ENCODE results near the gene WNT2B. TPM values are rescaled to one million over a fixed set of nuclear protein-coding genes. Genes with fewer than 3 reads are reported as not detected.

The WNT2B gene
- total and polyA plus RNA-seq, 2 donors (not counting 3 experiments of a cell fraction or from before 2014, with no cell fraction given), result 1.5 to 3.6 TPM

DNA sequence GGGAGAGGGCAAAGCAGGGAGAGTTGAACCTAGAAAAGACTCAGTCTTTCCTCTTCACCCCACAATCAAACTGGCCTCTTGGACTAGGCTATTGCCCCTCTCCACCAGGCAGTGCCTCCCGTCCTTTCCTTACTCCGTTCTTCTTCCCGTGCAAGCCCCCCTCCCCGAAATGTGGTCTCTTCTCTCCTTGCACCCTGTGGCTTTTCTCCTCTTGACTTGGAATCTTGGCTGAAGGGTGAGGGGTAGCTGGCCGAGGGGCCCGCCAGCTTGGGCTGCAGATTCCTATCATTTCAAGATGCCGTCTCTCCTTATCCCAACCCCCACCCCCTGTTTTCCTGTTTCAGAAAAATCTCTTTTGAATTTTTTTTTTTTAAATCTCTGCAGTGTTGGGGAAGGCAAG lies 1.6 kb downstream of the WNT2B start:
- DNase-seq (ENCODE audit: low read depth, low spot score) (no peak), FAIRE-seq (no peak)
- Histone ChIP-seq H3K9me1 (replicated peaks; ENCODE audit: control insufficient read depth, extremely low read depth, insufficient read depth, low read length) (no peaks in the 10 kb centered on the region), H3K9me3 (replicated peaks; ENCODE audit: control insufficient read depth, insufficient read depth, low read length) (no peaks in the 10 kb centered on the region), H3K9ac (replicated peaks; ENCODE audit: extremely low read depth, insufficient read depth, low read length) (no peak overlapping the region), H3K27me3 (ENCODE audit: control insufficient read depth in 2 of 2, insufficient read depth in 2 of 2, low read length in 2 of 2) (peaks cover 9% of the 10 kb centered on the region in 2 experiments), H3K4me3 (replicated peaks in 1 of 3; ENCODE audit: insufficient read depth in 1 of 3, low read depth in 1 of 3, low read length in 3 of 3) (no peak overlapping the region), H4K20me1 (replicated peaks; ENCODE audit: control insufficient read depth, extremely low read depth, insufficient read depth, low read length) (no peaks in the 10 kb centered on the region), H3K36me3 (ENCODE audit: control insufficient read depth in 2 of 2, extremely low read depth in 1 of 2, insufficient read depth in 2 of 2, low read length in 2 of 2) (no peaks in the 10 kb centered on the region), H3K4me2 (ENCODE audit: insufficient read depth, low read length) (no peak overlapping the region), H2AFZ (ENCODE audit: low read depth, low read length) (no peak overlapping the region), H3K79me2 (ENCODE audit: control insufficient read depth, insufficient read depth, low read length) (no peaks in the 10 kb centered on the region), H3K4me1 (ENCODE audit: control insufficient read depth, extremely low read depth, insufficient read depth, low read length) (peaks cover 8% of the 10 kb centered on the region), H3K27ac (ENCODE audit: insufficient read depth, low read depth, low read length) (no peak overlapping the region)
- CTCF ChIA-PET, result interaction anchor here (4.3 kb wide), 1 partner anchor 8 kb away, joined by 35 read pairs; no protein-coding TSS in a partner anchor
- no peak for TF ChIP-seq POLR2A (IDR thresholded peaks at IDR 0.05; ENCODE audit: low read depth, low read length)
- TF ChIP-seq, protein P1, sequence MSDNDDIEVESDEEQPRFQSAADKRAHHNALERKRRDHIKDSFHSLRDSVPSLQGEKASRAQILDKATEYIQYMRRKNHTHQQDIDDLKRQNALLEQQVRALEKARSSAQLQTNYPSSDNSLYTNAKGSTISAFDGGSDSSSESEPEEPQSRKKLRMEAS (IDR thresholded peaks at IDR 0.05; ENCODE audit: insufficient read depth, insufficient read length), result no peak
- no peak for TF ChIP-seq GATA2 (IDR thresholded peaks at IDR 0.05; ENCODE audit: insufficient read depth, insufficient read length, low read depth, low read length)
- TF ChIP-seq JUN (IDR thresholded peaks at IDR 0.05; ENCODE audit: borderline replicate concordance, insufficient read depth, insufficient read length, low read depth), result no peak
- no peak for TF ChIP-seq MYC (IDR thresholded peaks at IDR 0.05; ENCODE audit: low read depth, low read length)
- no peak for TF ChIP-seq EZH2 (IDR thresholded peaks at IDR 0.05; ENCODE audit: borderline replicate concordance, low read depth, low read length, severe bottlenecking)
- TF ChIP-seq FOS (IDR thresholded peaks at IDR 0.05; ENCODE audit: borderline replicate concordance, insufficient read depth, low read length), result no peak
- no peak for TF ChIP-seq POLR2AphosphoS5 (IDR thresholded peaks at IDR 0.05; ENCODE audit: insufficient read depth, low read depth, low read length)
- TF ChIP-seq, protein P2, sequence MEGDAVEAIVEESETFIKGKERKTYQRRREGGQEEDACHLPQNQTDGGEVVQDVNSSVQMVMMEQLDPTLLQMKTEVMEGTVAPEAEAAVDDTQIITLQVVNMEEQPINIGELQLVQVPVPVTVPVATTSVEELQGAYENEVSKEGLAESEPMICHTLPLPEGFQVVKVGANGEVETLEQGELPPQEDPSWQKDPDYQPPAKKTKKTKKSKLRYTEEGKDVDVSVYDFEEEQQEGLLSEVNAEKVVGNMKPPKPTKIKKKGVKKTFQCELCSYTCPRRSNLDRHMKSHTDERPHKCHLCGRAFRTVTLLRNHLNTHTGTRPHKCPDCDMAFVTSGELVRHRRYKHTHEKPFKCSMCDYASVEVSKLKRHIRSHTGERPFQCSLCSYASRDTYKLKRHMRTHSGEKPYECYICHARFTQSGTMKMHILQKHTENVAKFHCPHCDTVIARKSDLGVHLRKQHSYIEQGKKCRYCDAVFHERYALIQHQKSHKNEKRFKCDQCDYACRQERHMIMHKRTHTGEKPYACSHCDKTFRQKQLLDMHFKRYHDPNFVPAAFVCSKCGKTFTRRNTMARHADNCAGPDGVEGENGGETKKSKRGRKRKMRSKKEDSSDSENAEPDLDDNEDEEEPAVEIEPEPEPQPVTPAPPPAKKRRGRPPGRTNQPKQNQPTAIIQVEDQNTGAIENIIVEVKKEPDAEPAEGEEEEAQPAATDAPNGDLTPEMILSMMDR (IDR thresholded peaks at IDR 0.05; ENCODE audit: extremely low read depth in 1 of 2, insufficient read depth in 1 of 2, low read depth in 1 of 2, low read length in 2 of 2), result no peak
- dilution Hi-C loops (cut with MboI; ENCODE audit: extremely low pct_ligation_motif_present, low sequenced_read_pairs), result no loop called here
- BruUV-seq (replicated peaks), result no TSS peak
- POLR2A ChIA-PET, result no interaction called here
- intact Hi-C loops (cut with micrococcal nuclease), result no loop called here
